ENCODE data around the gene STK25.

Gene STK25

DNA sequence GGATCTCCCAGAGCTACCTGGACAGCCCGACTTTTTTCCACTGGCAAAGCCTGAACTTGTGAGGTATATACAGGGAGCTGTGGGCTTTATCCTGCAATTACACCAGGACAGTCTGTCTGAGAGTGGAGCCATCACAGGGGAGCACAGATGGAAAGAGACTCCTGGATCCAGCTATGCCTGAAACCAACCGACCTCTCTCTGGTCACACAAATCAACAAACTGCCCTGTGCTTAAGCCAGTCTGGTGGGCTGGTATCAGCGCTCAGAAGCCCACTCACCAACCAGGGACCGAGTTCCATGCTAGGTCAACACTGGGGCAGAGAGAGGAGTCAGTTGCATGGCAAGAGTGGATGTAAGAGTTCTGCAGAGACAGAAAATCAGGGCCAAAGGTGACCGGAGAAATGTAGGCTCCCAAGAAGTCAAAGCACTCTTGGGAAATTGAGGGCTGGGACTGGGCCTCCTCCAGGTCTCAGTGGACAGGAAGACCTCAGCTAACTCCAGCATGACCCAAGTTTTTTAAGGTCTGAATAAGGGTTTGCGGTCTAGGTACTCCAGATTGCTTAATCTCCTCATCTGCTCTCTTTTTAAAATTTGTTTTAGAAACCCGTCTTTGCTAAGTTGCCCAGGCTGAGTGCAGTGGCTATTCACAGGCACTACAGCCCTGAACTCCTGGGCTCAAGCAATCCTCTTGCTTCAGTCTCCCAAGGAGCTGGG lies 46.4 kb upstream of the STK25 start:
- no peak overlapping the region for H2AFZ ChIP-seq (ENCODE audit: low read length)
- no peak for TF ChIP-seq EZH2phosphoT487 (IDR thresholded peaks at IDR 0.05; ENCODE audit: low read length)
- TF ChIP-seq, protein P1, sequence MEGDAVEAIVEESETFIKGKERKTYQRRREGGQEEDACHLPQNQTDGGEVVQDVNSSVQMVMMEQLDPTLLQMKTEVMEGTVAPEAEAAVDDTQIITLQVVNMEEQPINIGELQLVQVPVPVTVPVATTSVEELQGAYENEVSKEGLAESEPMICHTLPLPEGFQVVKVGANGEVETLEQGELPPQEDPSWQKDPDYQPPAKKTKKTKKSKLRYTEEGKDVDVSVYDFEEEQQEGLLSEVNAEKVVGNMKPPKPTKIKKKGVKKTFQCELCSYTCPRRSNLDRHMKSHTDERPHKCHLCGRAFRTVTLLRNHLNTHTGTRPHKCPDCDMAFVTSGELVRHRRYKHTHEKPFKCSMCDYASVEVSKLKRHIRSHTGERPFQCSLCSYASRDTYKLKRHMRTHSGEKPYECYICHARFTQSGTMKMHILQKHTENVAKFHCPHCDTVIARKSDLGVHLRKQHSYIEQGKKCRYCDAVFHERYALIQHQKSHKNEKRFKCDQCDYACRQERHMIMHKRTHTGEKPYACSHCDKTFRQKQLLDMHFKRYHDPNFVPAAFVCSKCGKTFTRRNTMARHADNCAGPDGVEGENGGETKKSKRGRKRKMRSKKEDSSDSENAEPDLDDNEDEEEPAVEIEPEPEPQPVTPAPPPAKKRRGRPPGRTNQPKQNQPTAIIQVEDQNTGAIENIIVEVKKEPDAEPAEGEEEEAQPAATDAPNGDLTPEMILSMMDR (IDR thresholded peaks at IDR 0.05; ENCODE audit: low read length) = no peak
- no peak for TF ChIP-seq EZH2 (optimal IDR thresholded peaks at IDR 0.05; ENCODE audit: low read depth, low read length)
- no peak overlapping the region for H3K4me2 ChIP-seq (ENCODE audit: low read depth, low read length)
- H3K27me3 ChIP-seq (replicated peaks; ENCODE audit: insufficient read depth, low read length) = peaks cover 61% of the 10 kb centered on the region
- no peaks in the 10 kb centered on the region for H3K9me2 ChIP-seq (replicated peaks; ENCODE audit: insufficient read depth, low read length)
- H3K4me1 ChIP-seq (ENCODE audit: low read length) = no peaks in the 10 kb centered on the region
- H3F3A ChIP-seq (ENCODE audit: insufficient read depth, low read length) = no peaks in the 10 kb centered on the region
- H3K4me3 ChIP-seq (ENCODE audit: low read length) = no peak overlapping the region
- no peaks in the 10 kb centered on the region for H4K20me1 ChIP-seq (ENCODE audit: insufficient read depth, low read length)
- no peaks in the 10 kb centered on the region for H3K36me3 ChIP-seq (replicated peaks; ENCODE audit: insufficient read depth, low read length)
- no peak for DNase-seq
- H3K9me3 ChIP-seq (replicated peaks; ENCODE audit: insufficient read depth, low read length) = no peaks in the 10 kb centered on the region
- H3K9ac ChIP-seq (ENCODE audit: low read length) = no peak overlapping the region
- no peaks in the 10 kb centered on the region for H3K79me2 ChIP-seq (ENCODE audit: low read length)
- H3K27ac ChIP-seq (ENCODE audit: low read length) = no peak overlapping the region

GRCh38 chr2:241553981-241554380 lies 45.6 kb upstream of the STK25 start:
- no peak overlapping the region for H3K4me3 ChIP-seq (ENCODE audit: low read length)
- TF ChIP-seq EZH2 (optimal IDR thresholded peaks at IDR 0.05; ENCODE audit: low read depth, low read length) (no peak), EZH2phosphoT487 (IDR thresholded peaks at IDR 0.05; ENCODE audit: low read length) (no peak)
- TF ChIP-seq, protein P1 (IDR thresholded peaks at IDR 0.05; ENCODE audit: low read length) = no peak
- H3K27me3 ChIP-seq (replicated peaks; ENCODE audit: insufficient read depth, low read length) = peaks cover 62% of the 10 kb centered on the region
- H3K9me3 ChIP-seq (replicated peaks; ENCODE audit: insufficient read depth, low read length) = no peaks in the 10 kb centered on the region
- H4K20me1 ChIP-seq (ENCODE audit: insufficient read depth, low read length) = no peaks in the 10 kb centered on the region
- H3K79me2 ChIP-seq (ENCODE audit: low read length) = no peaks in the 10 kb centered on the region
- no peaks in the 10 kb centered on the region for H3K9me2 ChIP-seq (replicated peaks; ENCODE audit: insufficient read depth, low read length)
- H3K4me1 ChIP-seq (ENCODE audit: low read length) = no peaks in the 10 kb centered on the region
- no peaks in the 10 kb centered on the region for H3K36me3 ChIP-seq (replicated peaks; ENCODE audit: insufficient read depth, low read length)
- DNase-seq = no peak
- no peak overlapping the region for H3K27ac ChIP-seq (ENCODE audit: low read length)
- H3K9ac ChIP-seq (ENCODE audit: low read length) = no peak overlapping the region
- H3F3A ChIP-seq (ENCODE audit: insufficient read depth, low read length) = no peaks in the 10 kb centered on the region
- no peak overlapping the region for H2AFZ ChIP-seq (ENCODE audit: low read length)
- H3K4me2 ChIP-seq (ENCODE audit: low read depth, low read length) = no peak overlapping the region

- H3K4me2 ChIP-seq (ENCODE audit: low read depth, low read length) = no peak overlapping the region
- TF ChIP-seq, protein P1 (IDR thresholded peaks at IDR 0.05; ENCODE audit: low read length) = no peak
- no peak overlapping the region for H3K9ac ChIP-seq (ENCODE audit: low read length)
- no peak for DNase-seq
- H3K79me2 ChIP-seq (ENCODE audit: low read length) = no peaks in the 10 kb centered on the region
- no peaks in the 10 kb centered on the region for H3K4me1 ChIP-seq (ENCODE audit: low read length)
- no peaks in the 10 kb centered on the region for H3K36me3 ChIP-seq (replicated peaks; ENCODE audit: insufficient read depth, low read length)
- H3K9me2 ChIP-seq (replicated peaks; ENCODE audit: insufficient read depth, low read length) = no peaks in the 10 kb centered on the region
- no peaks in the 10 kb centered on the region for H3K9me3 ChIP-seq (replicated peaks; ENCODE audit: insufficient read depth, low read length)
- H4K20me1 ChIP-seq (ENCODE audit: insufficient read depth, low read length) = no peaks in the 10 kb centered on the region
- H3K27me3 ChIP-seq (replicated peaks; ENCODE audit: insufficient read depth, low read length) = peaks cover 67% of the 10 kb centered on the region
- H3F3A ChIP-seq (ENCODE audit: insufficient read depth, low read length) = no peaks in the 10 kb centered on the region
- no peak overlapping the region for H2AFZ ChIP-seq (ENCODE audit: low read length)
- no peak overlapping the region for H3K27ac ChIP-seq (ENCODE audit: low read length)
- no peak overlapping the region for H3K4me3 ChIP-seq (ENCODE audit: low read length)
These were observed 45.1 kb upstream of the STK25 start for GRCh38 chr2:241553512-241553830.
